SK-N-SH treated with all-trans-retinoic acid at 6 μM for 48 hours (cell line): ENCODE measurements around the gene DAB1.

ENCODE experiments used
- ESRRG ChIP-seq: fragments of 250-450 bp; sonication (Bioruptor Pico); IDR thresholded peaks from 2 replicates; pipeline ENCODE4 v1.6.1; 2021; ENCODE audit warnings: mild to moderate bottlenecking
- GLIS3 ChIP-seq: fragments of 250-450 bp; sonication (Bioruptor Pico); IDR thresholded peaks from 2 replicates; pipeline ENCODE4 v1.5.0; 2020; ENCODE audit warnings: mild to moderate bottlenecking, moderate library complexity
- RARB ChIP-seq: fragments of 250-450 bp; sonication (Bioruptor Pico); IDR thresholded peaks from 2 replicates; pipeline ENCODE4 v1.8.0; 2021; ENCODE audit warnings: mild to moderate bottlenecking, moderate library complexity
- SNAI2 ChIP-seq: fragments of 250-450 bp; sonication (Bioruptor Pico); IDR thresholded peaks from 2 replicates; pipeline ENCODE4 v1.5.0; 2020; ENCODE audit warnings: mild to moderate bottlenecking, moderate library complexity
- TCF4 ChIP-seq: fragments of 250-450 bp; sonication (Bioruptor Pico); IDR thresholded peaks from 2 replicates; pipeline ENCODE4 v1.8.0; 2021; ENCODE audit warnings: mild to moderate bottlenecking, moderate library complexity, borderline replicate concordance
- ZFP30 ChIP-seq: fragments of 450-650 bp; formaldehyde crosslinking; IDR thresholded peaks from 2 replicates; pipeline ENCODE4 v1.5.0; 2022; ENCODE audit warnings: mild to moderate bottlenecking, moderate library complexity
- ZNF565 ChIP-seq: fragments of 450-650 bp; formaldehyde crosslinking; conservative IDR thresholded peaks from 2 replicates; pipeline ENCODE4 v1.5.0; 2020; ENCODE audit warnings: low read depth, mild to moderate bottlenecking, moderate library complexity

- TF ChIP-seq TCF4 (CRISPR knock-in tag) (no peak), ESRRG (CRISPR knock-in tag) (no peak), ZFP30 (CRISPR knock-in tag) (no peak), RARB (CRISPR knock-in tag) (no peak), SNAI2 (no peak), GLIS3 (CRISPR knock-in tag) (no peak), ZNF565 (no peak)
Measured at GRCh38 chr1:56977910-56978309, 445.9 kb downstream of the DAB1 start.
